Stimulated activated CD4-positive, alpha-beta T cell treated with anti-CD3 and anti-CD28 coated beads, Interleukin-2, amount 100 ng/mL, for 48 hours (primary cell): ENCODE results near the gene GNAS-AS1.

Experiments
- DNase-seq, 2 donors: peaks; one replicate each; pipeline ENCODE4 v3.0.0-alpha.2; 2020

Gene GNAS-AS1

GRCh38 chr20:58807801-58808200, 42.9 kb downstream of the GNAS-AS1 start:
- DNase-seq, result no peak

DNA sequence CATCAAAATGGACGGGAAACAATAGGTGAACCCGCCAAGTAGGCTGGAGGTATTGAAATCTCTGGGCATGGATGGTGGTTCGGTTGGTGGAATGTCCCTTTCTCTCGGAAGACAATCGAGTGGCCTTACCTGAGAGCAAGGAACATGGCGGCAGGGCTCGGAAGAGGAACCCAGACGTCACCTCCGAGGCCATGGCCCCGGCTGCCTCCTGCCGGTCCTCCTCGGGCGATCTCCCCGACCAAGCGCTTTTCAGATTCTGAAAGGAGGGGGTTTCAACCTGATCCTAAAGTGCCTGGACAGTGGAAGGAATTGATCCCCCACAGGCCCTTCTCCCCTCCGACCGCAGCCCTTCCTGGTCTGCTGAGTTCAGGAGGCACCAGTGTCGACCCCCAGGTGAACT, 47.2 kb downstream of the GNAS-AS1 start:
- no peak for DNase-seq

- no peak for DNase-seq
Observed at GRCh38 chr20:58802061-58802460, 48.6 kb downstream of the GNAS-AS1 start.

GRCh38 chr20:58800134-58800871, 50.4 kb downstream of the GNAS-AS1 start:
- no peak for DNase-seq

DNA sequence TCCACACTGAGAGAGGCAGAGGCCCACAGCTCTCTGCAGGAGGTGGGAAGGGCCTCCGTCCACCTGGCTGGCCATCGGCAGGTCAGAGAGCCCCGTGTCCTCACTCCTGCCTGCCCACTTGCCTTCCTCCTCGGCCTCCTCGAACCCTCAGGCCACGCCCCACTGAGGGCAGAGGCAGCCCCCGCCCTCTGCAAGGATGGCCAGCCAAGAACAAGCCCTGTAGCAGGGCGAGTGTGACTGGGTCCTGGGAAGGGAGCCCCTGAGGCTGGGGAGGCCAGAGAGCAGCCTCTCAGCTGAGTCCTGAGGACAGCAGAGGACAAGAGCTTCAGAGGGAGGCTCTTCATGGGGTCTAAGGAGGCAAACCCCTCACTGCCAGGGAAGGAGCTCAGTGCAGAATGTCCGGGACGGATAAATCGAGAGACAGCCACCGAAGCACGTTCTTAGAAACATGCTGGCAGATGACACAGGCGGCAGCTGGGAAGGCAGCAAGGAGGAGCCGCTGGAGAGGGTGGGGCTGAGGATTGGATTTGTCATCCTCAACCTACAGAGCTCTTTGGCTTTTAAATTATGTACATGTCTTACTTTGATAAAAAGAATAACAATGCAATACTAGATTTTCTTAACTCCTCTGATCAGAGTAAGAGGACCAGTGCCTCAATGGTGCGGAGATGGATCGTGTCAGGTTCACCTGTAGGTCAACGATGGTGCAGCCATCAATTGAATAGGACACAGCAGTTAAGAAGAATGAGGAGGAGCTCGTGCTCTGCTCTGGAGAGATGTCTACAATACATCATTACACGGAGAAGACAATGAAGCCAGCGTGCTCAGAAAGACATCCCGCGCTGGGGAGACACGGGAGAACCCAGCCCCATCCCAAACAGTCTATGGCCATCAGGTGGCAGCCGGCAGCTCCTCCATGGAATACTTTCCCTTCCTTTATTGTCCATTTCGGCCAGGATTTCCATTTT, 53.0 kb downstream of the GNAS-AS1 start:
- no peak for DNase-seq

DNA sequence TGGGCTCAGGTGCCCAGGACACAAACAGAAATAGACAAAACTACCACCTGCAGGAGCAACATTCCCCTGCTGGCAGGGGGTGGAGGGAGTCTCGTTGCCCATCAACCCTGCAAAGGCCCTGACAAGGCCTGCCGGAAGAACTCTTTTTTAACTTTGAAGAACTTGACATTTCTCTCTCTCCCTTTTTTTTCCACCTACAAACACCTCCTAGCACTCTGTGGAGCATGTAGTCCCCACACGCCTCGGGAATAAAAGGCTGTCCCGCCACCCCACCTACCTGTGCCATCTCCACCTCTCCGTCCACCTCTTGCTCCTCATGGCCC, 54.8 kb downstream of the GNAS-AS1 start:
- DNase-seq, result no peak

DNA sequence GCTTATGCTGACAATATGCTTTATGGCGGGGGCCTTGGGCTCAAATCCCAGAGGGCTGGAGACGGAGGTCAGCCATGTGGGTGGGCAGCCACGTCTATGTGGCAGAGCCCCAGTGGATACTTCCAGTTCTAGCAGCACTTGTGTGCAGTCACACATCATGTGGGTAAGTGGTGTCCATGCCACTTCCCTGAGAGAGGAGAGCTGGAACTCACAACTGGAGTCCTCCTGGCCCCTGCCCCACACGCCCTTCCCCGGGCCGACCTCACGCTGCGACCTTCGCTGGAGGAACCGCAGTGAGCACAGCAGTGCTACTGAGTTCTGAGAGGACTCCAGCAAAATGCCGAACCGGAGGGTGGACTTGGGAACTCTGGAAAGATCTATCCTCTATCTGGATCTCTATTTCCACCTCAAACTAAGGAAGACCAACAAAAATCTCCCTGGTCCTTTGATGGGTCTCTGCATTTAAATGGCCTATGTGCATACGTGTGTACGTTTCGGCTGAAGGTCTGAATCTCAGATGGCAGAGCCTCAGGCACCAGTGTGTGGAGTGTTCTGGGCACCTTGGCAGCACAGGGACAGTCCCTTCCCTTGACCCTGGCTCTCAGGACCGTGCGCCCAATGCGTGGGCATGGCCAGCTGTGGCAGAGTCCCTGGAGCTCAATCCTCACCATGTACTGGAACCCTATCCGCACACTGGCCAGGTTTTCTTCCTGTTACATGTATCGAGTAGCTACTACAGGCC, 55.4 kb downstream of the GNAS-AS1 start:
- DNase-seq, result no peak

DNA sequence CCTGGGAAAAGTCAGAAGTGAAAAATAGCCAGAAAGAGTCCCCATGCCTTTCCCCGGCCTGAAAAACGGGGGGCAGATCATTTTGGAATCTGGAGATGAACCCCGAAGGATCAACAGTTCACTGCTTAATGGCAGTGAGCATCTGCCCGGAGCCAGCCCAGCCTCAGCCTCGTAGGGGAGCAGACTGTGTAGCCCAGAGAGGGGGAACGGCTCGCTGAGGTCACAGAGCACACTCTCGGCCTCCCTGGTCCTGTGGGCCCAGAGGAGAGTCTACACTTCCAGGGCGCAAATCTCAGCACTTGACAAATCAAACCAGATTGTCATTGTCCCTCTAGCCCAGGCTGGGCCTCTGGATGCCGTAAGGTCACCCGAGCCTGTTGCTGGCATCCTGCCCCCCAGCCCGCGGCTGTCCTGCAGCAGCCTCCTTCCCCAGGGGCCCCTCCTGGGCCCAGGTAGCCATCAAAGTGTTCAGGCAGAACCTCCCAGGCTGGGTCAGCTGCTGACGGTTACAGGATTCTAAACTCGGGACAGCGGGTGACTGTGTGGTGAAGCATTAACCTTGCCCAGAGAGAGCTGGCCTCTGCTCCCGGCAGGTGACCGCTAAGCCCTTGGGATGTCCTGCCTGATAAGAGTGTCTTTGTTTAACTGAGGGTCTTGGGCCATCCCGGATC, 56.1 kb downstream of the GNAS-AS1 start:
- DNase-seq, result no peak

- DNase-seq, result no peak
Observed at GRCh38 chr20:58793512-58794420, 56.9 kb downstream of the GNAS-AS1 start.

GRCh38 chr20:58792426-58792825, 58.3 kb downstream of the GNAS-AS1 start:
- no peak for DNase-seq

DNA sequence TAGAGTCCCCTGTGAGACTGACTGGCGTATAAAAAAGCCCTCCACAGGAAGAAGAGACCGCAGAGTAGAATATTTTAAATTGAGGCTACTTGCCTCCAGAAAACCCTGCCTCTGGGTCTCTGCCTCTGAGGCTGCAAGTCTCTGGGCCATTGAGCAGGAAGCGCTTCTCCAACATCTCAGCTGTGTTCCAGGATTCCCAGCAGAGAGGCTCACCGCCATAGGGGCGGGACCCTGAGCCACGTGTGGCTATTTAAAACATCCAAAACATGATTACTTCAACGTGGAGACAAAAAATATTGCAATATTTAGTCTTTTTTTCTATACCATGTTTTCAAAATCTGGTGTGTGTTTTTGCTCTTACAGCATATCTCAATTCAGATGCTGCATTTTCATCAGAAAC, 59.4 kb downstream of the GNAS-AS1 start:
- no peak for DNase-seq

DNA sequence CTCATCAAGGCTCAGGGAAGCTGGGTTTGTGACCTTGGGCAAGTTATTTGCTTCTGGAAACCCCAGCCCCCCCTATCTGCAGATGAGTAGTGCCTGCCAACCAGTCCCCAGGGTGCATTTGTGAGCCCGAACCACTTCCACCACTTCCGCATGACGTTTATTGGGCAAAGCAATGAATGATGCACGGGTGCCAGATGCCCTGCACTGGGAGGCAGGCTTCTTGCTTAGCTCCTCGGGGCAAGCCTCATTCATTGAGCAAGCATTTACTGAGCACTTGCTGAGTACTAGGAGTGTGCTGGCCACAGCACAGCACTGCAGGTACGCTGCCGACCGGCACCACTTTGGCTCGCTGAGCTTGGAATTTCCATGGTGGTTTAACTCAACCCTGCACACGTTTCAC, 60.2 kb downstream of the GNAS-AS1 start:
- DNase-seq, result no peak

DNA sequence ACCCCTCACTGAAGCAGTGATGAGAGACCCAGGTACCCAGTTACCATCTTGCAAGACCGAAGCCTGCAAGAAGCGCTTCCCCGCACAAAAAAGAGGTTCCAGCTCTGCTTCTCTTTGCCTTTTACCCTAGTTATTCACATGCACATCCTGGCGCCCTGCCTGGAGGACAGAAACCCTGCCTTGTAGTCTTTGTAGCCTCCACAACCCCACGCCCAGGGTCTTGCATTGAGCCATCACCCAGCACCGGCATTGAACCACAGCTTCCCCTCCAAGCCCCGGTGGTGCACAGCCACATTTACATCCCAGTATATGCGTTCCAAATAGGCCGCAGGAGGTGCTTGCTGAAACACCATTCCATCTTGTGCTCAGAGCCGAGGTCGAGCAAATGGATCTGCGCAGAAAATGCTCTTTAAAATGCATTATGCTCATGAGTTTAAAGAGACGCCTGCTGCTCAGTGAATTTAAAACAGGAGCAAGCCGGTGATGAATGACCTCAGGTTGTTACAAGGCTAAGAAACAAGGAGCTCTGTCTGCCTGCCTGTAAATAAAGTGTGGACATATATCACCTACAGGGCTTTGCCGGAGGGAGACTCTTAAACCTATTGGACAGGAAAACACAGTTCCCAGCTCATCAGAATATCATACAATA, 61.7 kb downstream of the GNAS-AS1 start:
- no peak for DNase-seq

DNA sequence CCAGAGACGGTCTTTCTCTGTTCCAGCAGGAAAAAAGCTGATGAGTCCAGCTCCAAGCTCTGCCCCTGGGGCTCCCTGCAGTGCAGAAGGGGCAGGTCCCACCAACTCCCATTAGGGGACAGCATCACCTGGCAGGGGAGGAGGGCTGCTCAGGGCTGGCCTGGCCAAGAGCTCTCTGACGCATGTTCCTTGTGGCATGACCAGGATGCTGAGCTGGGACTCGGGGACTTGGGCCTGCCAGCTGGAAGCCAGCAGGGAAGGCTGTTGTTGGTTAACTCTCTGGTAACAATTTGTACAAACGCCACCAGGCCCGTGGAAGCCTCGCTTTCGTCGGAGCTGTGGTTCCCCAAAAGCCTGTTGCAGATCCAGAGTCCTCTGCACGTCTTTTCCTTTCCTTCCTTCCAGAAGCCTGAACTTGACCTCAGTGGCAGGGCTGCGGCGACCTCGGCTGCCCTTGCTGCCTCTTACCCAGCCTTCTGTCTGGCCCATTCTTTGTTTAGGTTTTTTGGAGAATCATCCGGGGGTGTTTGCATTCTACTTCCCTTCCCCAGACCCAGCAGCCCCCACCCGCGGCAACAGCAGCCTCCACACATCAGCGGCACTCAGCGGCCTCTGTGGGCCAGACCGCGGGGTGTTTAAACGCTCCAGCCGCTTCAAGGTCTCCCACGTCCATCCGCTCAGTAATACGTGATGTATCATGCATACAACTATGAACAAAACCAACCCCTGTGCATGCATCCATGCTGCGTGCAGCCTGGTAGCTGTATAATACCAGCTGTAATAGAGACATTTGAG, 63.3 kb downstream of the GNAS-AS1 start:
- no peak for DNase-seq

DNA sequence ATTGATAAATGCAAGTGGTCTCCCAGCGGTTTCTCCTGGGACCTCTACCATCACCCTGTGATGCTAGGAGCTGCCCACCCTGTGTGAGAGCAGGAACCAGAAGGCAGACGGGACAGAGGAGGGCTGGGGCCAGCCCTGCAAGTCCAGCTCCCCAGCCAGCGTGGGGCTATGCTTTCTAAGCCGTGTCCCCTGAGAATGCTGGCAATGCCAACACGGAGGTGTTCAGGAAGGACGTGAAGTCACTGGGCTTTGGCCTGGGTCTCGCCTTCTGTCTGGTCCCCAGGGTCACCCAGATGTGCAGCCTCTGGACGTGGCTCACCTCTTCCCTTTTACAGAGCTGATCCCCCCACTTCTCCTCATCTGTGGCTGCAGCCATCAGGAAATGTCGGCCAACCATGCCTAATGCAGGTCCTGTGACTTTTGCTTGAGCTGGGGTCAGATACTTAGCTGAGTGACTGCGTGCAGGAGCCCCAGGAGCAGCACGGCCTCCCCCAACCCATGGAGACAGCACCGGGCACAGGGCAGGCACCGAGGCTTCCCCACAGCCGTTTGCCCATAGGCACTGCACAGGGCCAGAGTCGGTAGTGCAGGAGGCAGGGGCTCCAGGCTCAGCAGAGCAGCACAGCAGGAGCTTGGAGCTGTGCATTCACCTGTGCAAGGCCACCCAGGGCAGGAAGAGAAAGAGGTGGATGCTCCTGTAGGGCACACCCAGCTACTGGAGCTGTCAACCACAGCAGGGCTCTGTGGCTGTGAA, 66.2 kb downstream of the GNAS-AS1 start:
- DNase-seq, result no peak

DNA sequence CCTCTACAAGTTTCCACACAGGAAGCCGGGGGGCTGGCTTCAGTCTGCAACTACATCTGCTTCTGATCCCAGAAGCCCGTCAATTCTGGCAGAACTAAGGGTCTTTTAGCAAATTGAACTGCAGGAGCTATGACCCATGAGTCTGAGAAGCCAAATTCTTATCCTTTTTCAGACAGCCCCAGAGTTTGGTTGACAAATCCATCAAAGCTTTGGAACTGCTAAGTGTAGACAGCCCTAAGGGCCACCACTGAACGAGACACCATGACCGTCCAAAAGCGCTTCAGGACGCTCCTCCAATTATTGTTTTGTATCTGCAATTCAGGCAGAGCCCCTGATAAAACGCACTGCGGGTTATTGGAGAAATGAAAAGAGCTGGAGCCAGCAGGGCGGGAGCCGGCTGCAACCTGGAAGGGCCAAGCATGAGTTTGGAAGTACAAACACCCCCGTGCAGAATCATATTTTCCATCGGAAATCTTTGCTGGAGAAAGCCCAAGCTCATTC, 67.1 kb downstream of the GNAS-AS1 start:
- DNase-seq, result no peak

DNA sequence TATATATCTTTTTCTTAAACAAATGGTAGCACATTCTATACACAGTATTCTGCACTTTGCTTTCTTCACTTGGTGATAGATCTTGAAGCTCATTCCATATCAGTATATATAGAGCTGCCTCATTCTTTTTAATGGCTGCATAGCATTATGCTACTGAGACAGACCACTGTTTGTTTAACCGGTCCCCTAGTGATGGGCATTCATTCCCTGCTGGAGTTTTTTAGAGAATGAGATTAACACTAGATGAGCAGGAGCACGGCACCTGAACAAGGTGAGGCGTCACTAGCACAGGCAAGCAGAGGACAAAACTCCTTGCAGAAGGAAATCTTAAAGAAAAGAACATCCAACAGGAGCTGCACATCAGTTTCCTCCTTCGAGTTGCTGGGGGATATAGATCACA, 69.6 kb downstream of the GNAS-AS1 start:
- DNase-seq, result no peak

GRCh38 chr20:58778760-58779159, 71.9 kb downstream of the GNAS-AS1 start:
- no peak for DNase-seq

GRCh38 chr20:58777657-58778056, 73.0 kb downstream of the GNAS-AS1 start:
- no peak for DNase-seq
